ENCODE data around the gene ZNF630. TPM values are rescaled to one million over a fixed set of nuclear protein-coding genes. Genes with fewer than 3 reads are reported as not detected.

ZNF630 gene
- total RNA-seq = 1.2 and 3.0 TPM in 2 replicates

DNA sequence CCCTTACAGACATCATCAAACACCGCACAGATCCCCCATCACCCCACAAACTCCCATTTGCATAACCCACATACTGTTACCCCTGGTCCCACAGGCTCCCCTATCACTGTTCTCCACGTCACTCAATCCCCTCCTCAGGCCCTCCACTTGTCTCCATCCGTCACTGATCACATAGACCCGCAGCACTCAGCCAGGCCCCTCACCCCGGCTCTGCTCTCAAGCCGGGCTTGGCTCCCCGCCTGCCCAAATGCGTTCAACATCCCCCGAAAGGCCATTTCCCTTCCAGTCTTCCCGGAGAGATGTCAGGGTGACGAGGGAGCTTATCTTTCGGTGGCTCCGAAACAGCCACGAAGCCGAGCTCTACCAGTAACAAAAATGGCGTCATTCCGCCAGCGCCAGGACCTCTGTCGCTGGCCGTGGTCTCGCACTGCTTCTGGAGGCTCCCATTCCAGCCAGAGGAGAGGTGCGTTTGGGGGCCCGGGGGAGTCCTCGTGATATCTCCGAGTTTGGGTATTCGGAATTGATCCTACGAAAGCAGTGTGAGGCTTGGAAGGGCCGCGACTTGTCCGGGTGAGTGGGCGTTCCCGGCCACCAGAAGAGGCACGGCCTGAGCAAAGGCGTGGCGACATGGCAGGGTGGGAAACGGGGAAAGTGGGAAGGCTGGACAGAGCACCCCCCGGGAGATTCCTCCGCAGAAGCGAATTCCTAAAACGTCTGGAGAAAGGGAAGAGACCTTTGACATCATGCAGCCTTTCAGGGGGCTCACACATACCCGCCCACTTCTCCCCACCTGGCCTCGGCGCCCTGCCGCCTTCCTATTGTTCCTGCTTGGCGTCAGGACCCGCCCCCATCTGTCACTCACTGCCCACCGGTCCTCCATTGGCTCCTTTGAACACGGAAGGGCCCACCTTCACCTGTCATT is at the start of gene ZNF630:
Gene ZNF630 (minus strand): TSS at position 577 of the 922 bp plus-strand sequence. CDS start 4,754 bp downstream, outside the sequence.

Other genes starting within 250 kb of the ZNF630 start
- gene ZNF81, start 234.7 kb downstream of the ZNF630 start, total RNA-seq = 2.9 and 3.2 TPM in 2 replicates
- gene ZNF182, start 67.7 kb downstream of the ZNF630 start, total RNA-seq = 1.4 and 2.6 TPM in 2 replicates
- gene SPACA5, start 64.7 kb downstream of the ZNF630 start, total RNA-seq = not detected in 2 replicates
- gene SPACA5B, start 59.0 kb upstream of the ZNF630 start, total RNA-seq = not detected in 2 replicates
- gene SSX5, start 125.2 kb upstream of the ZNF630 start, total RNA-seq = not detected in 2 replicates
- not detected in 2 replicates for gene SSX1, start 183.8 kb upstream of the ZNF630 start, total RNA-seq

Measured in tracheal epithelial cell (primary cell).